ENCODE data around the gene SP1.
"Not testable (repeated sequence)": the region's sequence is repeated elsewhere in the genome, so short reads cannot be mapped to it uniquely, and the experiment has no call there.

Gene SP1

DNA sequence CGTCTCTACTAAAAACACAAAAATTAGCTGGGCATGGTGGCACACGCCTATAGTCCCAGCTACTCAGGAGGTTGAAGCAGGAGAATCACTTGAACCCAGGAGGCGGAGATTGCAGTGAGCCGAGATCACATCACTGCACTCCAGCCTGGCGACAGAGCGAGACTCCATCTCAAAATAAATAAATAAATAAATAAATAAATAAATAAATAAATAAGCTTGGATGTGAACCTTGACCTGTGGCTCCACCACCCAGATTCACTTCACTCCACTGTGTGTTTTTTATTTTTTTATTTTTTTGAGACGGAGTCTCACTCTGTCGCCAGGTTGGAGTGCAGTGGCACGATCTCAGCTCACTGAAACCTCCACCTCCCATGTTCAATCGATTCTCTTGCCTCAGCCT lies 18.3 kb upstream of the SP1 start:
- not testable (repeated sequence) for DNase-seq

- DNase-seq = no peak
Observed at GRCh38 chr12:53365245-53365904, 14.6 kb upstream of the SP1 start.

DNA sequence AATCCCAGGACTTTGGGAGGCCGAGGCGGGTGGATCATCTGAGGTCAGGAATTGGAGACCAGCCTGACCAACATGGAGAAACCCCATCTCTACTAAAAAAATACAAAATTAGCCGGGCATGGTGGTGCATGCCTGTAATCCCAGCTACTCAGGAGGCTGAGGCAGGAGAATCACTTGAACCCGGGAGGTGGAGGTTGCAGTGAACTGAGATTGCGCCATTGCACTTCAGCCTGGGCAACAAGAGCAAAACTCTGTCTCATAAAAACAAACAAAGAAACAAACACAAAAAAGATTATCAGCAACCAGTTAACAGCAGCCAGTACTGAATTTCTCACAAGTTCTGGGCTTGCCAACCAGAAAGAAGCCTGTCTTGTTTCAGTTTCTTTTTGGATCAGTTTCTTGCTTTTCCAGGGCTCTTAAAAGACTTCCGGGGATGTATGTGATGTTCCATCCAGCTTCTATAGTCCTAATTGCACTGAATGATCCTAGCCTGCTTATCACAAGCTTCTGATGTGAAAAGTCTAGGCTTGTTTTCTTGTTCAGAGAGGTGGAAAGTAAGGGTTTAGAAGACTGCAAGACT lies 6.3 kb upstream of the SP1 start:
- not testable (repeated sequence) for DNase-seq

DNA sequence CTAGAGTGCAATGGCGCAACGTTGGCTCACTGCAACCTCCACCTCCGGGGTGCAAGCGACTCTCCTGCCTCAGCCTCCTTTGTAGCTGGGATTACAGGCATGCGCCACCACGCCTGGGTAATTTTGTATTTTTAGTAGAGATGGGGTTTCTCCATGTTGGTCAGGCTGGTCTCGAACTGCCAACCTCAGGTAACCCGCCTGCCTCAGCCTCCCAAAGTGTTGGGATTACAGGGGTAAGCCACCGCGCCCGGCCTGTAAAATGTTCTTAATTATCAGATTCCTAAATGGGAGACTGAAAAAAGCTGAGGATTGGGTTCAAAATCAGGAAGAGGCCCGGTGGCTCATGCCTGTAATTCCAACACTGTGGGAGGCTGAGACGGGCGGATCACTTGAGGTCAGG lies 5.7 kb upstream of the SP1 start:
- not testable (repeated sequence) for DNase-seq

DNA sequence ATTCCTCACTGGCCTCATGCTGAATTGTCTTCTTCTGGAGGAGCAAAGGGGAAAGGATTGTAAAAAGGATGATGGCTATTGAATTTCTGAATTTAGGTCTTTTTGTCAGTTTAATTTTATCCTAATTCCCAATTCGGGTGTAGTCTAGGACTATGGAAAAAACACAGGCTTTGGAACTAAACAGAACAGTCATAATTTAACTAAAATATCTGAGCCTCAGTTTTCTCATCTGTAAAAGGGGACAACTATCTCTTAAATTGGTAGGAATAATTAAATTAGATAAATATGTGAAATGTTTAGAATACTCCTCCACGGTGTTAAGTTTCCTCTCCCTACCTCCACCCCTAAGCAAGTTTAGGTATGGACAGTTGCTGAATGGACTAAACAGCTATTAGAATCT lies 3.2 kb upstream of the SP1 start:
- no peak for DNase-seq

DNA sequence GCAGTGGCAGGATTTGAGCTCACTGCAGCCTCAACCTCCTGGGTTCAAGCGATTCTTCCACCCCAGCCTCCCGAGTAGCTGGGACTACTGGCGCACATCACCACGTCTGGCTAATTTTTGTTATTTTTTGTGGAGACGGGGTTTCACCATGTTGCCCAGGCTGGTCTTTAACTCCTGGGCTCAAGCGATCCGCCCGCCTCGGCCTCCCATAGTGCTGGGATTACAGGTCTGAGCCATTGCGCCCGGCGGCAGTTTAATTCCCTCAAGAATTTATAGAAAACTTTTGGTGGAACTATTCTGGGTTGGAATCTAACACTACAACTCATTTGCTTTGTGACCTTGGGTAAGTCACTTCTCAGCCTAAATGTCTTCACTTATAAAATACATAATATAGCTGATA lies 1.8 kb upstream of the SP1 start:
- no peak for DNase-seq

- peak; percentile 57 for DNase-seq
Observed at GRCh38 chr12:53378724-53379388, 1.1 kb upstream of the SP1 start.

DNA sequence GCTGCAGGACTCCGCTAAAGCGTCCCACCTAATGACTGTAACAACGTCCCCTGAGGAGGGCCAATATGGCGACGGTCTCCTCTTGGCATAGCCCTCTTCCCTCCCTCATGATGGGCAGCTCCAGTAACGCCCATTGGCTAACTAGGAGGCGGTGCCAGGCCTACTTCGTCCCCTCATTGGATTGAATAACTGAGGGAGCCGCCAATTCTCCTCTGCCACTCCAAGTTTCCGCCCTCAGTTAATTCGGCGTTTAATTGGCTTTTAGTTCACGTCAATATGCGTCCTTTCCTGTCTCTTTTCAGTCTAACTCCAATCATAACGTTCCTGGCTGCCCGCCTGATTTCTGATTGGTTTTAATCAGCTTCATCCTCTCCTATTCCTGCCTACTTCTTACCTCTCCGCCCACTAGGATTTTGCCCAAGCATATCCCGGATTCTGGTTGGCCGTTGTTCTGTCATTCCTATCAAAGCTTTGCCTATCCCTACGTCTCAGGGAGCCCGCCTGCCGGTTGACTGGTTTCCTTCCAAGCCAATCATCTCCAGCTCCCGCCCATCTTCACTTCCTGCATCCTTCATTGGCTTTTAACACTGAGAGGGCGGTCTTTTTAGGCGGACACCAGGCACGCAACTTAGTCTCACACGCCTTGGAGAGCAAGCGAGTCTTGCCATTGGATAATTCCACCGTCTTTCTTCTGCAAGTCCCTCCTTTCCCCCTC lies 430 bp upstream of the SP1 start:
- peak; percentile 100 for DNase-seq

DNA sequence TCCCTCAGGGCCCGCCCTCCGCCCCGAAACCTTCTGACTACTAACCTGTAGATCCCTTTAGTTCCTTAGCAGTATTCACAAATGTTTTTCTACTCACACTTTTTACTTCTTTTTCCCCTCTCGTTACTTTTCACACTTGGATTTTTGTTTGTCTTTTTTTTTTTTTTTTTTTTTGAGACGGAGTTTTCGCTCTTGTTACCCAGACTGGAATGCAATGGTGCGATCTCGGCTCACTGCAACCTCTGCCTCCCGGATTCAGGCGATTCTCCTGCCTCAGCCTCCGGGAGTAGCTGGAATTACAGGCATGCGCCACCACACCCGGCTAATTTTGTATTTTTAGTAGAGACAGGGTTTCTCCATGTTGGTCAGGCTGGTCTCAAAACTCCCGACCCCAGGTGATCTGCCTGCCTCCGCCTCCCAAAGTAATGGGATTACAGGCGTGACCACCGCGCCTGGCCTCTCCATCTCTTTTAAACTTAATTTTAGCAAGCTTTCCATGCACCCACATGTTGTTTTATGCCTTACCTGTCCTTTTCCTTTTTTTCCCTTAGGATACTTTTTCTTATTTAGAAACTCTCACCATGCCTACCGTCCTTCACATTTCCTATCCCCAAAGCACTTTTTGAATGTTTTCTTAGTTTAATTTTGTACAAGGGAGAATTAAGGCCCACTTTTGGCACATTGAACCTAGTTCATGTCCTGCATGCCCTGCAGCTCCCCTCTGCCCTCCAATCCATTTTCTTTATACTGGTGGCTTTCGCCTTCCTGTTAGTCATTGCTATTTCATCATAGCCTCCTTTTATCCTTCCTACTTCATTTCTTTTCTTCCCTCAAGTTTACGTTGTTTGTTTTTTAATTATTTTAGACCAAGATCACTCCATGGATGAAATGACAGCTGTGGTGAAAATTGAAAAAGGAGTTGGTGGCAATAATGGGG lies 1.1 kb downstream of the SP1 start:
- DNase-seq = no peak

- DNase-seq = peak; percentile 47
Observed at GRCh38 chr12:53381731-53382630, 2.0 kb downstream of the SP1 start.

- DNase-seq = no peak
Observed at GRCh38 chr12:53383258-53383657, 3.3 kb downstream of the SP1 start.

DNA sequence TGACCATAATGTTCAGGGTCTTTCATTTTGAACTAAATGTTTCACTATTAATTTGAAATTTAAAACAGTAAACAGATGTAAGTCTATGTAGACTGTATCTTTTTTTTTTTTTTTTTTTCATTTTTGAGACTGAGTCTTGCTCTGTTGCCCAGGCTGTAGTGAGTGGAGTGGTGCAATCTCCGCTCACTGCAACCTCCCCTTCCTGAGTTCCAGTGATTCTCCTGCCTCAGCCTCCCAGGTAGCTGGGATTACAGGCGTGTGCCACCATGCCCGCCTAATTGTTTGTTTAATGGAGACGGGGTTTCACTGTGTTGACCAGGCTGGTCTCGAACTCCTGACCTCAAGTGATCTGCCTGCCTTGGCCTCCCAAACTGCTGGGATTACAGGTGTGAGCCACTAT lies 6.4 kb downstream of the SP1 start:
- DNase-seq = not testable (repeated sequence)

DNA sequence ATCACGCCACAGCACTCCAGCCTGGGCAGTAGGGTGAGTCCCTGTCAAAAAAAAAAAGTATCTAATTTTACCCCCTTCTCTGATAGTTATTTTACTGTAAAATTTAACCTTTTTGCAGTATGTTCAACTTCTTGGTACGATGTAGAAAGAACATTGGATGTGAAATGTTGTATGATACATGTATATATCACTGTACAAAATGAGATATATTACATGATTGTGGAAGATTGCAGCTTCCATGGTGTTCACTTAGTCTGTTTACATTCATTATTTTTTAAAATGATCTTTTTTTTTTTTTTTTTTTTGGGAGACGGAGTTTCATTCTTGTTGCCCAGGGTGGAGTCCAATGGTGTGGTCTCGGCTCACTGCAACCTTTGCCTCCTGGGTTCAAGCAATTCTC lies 9.0 kb downstream of the SP1 start:
- no peak for DNase-seq

GRCh38 chr12:53389702-53390101 lies 9.7 kb downstream of the SP1 start:
- peak; percentile 26 for DNase-seq

- no peak for DNase-seq
Observed at GRCh38 chr12:53391724-53392123, 11.7 kb downstream of the SP1 start.

DNA sequence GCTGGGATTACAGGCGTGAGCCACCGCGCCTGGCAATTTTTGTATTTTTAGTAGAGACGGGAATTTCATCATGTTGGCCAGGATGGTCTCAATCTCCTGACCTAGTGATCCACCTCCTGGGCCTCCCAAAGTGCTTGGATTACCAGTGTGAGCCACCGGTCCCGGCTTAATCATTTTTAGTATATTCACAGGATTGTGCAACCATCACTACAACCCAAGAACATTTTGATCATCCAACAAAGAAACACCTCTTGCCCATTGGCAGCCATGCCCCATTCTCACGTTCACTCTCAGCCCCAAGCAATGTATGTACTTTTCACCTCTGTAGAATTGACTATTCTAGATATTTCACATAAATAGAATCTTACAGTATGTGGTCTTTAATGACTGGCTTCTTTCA lies 19.9 kb downstream of the SP1 start:
- DNase-seq = no peak

DNA sequence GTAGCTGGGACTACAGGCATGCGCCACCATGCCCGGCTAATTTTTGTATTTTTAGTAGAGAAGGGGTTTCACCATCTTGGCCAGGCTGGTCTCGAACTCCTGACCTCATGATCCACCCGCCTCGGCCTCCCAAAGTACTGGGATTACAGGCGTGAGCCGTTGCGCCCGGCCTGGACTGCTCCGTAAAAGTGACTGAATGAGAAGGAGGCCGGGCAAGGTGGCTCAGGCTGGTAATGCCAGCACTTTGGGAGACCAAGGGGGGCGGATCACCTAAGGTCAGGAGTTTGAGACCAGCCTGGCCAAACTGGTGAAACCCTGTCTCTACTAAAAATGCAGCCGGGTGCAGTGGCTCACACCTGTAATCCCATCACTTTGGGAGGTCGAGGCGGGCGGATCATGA lies 22.4 kb downstream of the SP1 start:
- not testable (repeated sequence) for DNase-seq

DNA sequence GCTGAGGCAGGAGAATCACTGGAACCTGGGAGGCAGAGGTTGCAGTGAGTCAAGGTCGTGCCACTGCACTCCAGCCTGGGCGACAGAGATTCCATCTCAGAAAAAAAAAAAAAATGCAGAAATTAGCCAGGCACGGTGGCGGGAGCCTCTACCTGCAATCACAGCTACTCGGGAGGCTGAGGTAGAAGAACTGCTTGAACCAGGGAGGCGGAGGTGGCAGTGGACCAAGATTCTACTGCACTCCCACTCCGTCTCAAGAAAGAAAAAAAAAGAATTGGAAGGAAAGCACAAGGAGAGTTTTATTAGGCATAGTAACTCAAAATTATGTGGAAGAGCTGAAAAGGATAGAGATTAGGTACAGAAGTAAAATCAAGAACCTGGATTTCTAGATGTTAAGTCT lies 22.9 kb downstream of the SP1 start:
- DNase-seq = no peak

GRCh38 chr12:53410951-53411350 lies 31.0 kb downstream of the SP1 start:
- DNase-seq = no peak

DNA sequence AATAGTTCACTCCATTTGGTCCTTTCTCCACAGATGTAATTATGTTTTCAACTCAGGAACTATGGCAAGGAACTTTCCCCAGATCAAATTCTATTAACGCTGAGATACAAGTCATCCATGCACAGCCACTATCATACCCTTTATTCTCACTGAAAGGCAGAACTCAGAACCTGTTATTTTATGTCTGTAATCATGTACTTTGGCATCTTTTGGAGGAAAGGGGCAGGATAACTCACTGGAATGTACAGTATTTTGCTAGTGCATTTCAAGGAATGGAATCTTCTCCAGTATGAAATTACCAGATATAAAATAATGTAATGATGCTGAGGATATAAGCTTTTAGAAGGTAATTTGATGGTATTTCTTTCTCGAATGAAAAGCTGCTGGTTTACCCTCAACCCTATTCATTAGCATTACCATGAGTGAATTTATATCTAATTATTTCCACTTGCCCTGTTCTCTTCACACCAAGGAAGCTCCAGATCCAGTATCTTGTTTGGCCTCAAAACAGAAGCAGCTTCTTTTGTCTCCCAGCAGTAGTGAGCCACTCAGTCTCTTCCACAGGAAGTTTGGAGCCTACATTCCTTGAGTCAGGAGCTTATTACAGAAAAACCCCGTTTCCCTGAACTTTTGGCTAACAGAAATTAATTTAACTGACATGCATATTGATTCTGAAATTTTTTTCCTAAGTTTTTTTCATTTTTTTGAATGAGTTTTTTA lies 33.7 kb downstream of the SP1 start:
- DNase-seq = no peak

All from NCI-H69 (cell line).